Measurements from ENCODE around the gene C5orf22.

DNA sequence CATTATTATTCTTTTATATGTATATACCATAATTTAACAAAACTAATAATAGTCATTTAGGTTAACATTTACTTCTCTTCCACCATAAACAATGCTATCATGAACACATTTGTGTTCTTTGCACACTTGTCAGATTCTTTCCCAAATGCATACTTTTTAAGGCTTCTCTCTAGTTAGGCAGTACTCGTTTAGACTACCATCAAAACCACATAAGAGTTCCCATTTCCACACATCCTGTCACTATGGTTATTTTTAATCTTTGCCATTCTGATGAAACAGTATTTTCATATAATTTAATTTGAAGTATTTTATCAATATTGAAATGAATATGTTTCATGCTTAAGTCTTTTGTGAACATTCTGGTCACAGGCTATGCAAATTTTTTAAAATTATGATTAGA lies 15.3 kb upstream of the C5orf22 start:
- TF ChIP-seq POLR2AphosphoS5 (IDR thresholded peaks at IDR 0.05; ENCODE audit: low read depth, low read length) (no peak), POLR2A (IDR thresholded peaks at IDR 0.05; ENCODE audit: low read depth, low read length) (no peak), TAF1 (IDR thresholded peaks at IDR 0.05; ENCODE audit: borderline replicate concordance, low read depth, low read length) (no peak)

Measured in GM12892 (cell line).